GM12878 (cell line): Measurements from ENCODE around the gene LMBR1. TPM values are rescaled to one million over a fixed set of nuclear protein-coding genes. Genes with fewer than 3 reads are reported as not detected.

ENCODE experiments used
- DPF2 ChIP-seq: fragments of 450-650 bp; IDR thresholded peaks from 2 replicates; pipeline ENCODE4 v1.6.1; 2017; ENCODE audit warnings: mild to moderate bottlenecking
- IKZF1 ChIP-seq: fragments of 450-650 bp; conservative IDR thresholded peaks from 2 replicates; pipeline ENCODE4 v1.6.1; 2017; ENCODE audit warnings: antibody characterized with exemption, mild to moderate bottlenecking
- RBBP5 ChIP-seq: fragments of 200-600 bp; sonication (generic); conservative IDR thresholded peaks from 2 replicates; pipeline ENCODE4 v1.6.1; 2016
- TCF7 ChIP-seq: IDR thresholded peaks from 2 replicates; pipeline ENCODE4 v1.6.1; 2014; ENCODE audit warnings: antibody characterized with exemption, borderline replicate concordance
- YBX1 ChIP-seq: fragments of 450-650 bp; IDR thresholded peaks from 2 replicates; pipeline ENCODE4 v1.6.1; 2016; ENCODE audit warnings: antibody characterized with exemption
- ZBTB11 ChIP-seq: fragments of 450-650 bp; formaldehyde crosslinking; IDR thresholded peaks from 2 replicates; pipeline ENCODE4 v1.5.0; 2022; ENCODE audit warnings: mild to moderate bottlenecking, missing genetic modification characterization
- ZNF592 ChIP-seq: fragments of 450-650 bp; IDR thresholded peaks from 2 replicates; pipeline ENCODE4 v1.6.1; 2017; ENCODE audit warnings: mild to moderate bottlenecking, moderate library complexity
- polyA plus RNA-seq, 11 experiments: library from polyadenylated mRNA; depleted of rRNA in 4 of 11; unstranded in 6 of 11; stranded (reverse) in 5 of 11; fragments of >200 nt; fragmentation: Nextera tagmentation in 4 of 11; fragmentation: Illumina TruSeq in 1 of 11; extraction: Ambion mirVana in 4 of 11; extraction: Trizol in 1 of 11; gene quantifications; 1 replicate in 1 of 11; 2 replicates in 10 of 11; pipeline versions ENCODE4 v1.2.1 to v1.2.3, GENCODE V29; 2011 to 2016; ENCODE audit warnings: inconsistent platforms in 2 of 11, missing spikeins in 2 of 11, low read depth in 1 of 11
- total RNA-seq, 4 experiments: library from RNA; depleted of rRNA in 3 of 4; stranded (reverse); fragments of >200 nt in 3 of 4; fragmentation: Illumina TruSeq in 1 of 4; extraction: Trizol in 1 of 4; gene quantifications; 2 replicates each; pipeline versions ENCODE4 v1.2.1 to v1.2.3, GENCODE V29; 2013 to 2021

The LMBR1 gene
- total and polyA plus RNA-seq, 10 of the 15 experiments (the other 5 are each of a cell fraction or from before 2014, with no cell fraction given) = 4.0 to 63.5 (median 28.8) TPM

DNA sequence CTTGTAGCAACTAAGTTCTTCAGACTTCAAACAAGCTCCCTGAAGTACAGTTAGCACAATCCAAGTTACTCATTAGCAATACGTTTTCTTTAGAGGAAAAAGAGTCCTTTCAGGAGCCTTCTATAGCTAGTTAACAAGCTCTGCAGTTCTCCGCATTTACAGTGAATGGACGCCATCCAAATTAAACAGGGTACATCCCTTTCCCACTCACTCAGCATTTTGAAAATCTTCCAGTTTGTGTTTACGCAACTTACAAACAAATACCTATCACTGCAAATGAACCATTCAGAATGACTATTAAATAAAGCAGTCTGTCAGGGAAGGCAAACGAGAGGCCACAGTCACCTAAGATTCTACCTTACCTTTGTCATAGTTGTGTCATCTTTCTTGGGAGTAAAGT is 167.9 kb downstream of the LMBR1 start (continued):
- no peak for TF ChIP-seq ZNF592
- TF ChIP-seq YBX1 = no peak
- no peak for TF ChIP-seq IKZF1
- no peak for TF ChIP-seq TCF7
- no peak for TF ChIP-seq RBBP5
- TF ChIP-seq DPF2 = no peak
- no peak for TF ChIP-seq ZBTB11
- TF ChIP-seq, all 136 proteins: peak for 0
